Peyer's patch (tissue), 4 donors: ENCODE results near the gene POLR1A.

Experiments
- POLR2A ChIP-seq, 2 donors: fragments of 450-650 bp; IDR thresholded peaks; one replicate each; pipeline ENCODE4 v1.5.1; 2017; ENCODE audit warnings: antibody characterized with exemption in 2 of 2, mild to moderate bottlenecking in 2 of 2, moderate library complexity in 2 of 2
- TF ChIP-seq, protein P1 (sequence below), 6 experiments: fragments of 450-650 bp in 4 of 6; fragments of 200-600 bp in 2 of 6; sonication (generic) in 1 of 6; IDR thresholded peaks; one replicate each; pipeline ENCODE4 v1.5.1; 2017 to 2019; ENCODE audit warnings: antibody characterized with exemption in 6 of 6, mild to moderate bottlenecking in 3 of 6, moderate library complexity in 1 of 6

- TF ChIP-seq, protein P1, sequence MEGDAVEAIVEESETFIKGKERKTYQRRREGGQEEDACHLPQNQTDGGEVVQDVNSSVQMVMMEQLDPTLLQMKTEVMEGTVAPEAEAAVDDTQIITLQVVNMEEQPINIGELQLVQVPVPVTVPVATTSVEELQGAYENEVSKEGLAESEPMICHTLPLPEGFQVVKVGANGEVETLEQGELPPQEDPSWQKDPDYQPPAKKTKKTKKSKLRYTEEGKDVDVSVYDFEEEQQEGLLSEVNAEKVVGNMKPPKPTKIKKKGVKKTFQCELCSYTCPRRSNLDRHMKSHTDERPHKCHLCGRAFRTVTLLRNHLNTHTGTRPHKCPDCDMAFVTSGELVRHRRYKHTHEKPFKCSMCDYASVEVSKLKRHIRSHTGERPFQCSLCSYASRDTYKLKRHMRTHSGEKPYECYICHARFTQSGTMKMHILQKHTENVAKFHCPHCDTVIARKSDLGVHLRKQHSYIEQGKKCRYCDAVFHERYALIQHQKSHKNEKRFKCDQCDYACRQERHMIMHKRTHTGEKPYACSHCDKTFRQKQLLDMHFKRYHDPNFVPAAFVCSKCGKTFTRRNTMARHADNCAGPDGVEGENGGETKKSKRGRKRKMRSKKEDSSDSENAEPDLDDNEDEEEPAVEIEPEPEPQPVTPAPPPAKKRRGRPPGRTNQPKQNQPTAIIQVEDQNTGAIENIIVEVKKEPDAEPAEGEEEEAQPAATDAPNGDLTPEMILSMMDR (IDR thresholded peaks at IDR 0.05), result no peak
- TF ChIP-seq POLR2A (IDR thresholded peaks at IDR 0.05), result no peak
Observed at GRCh38 chr2:85972355-85972754, 133.3 kb downstream of the POLR1A start.
